AG08396 (cell line): ENCODE measurements around the gene TXLNA.

Source experiments
- DNase-seq: peaks from one replicate; pipeline ENCODE4 v3.0.0; 2012; ENCODE audit warnings: low spot score, mixed read lengths

The TXLNA gene

GRCh38 chr1:32184650-32185049 lies 5.2 kb downstream of the TXLNA start:
- DNase-seq: no peak

DNA sequence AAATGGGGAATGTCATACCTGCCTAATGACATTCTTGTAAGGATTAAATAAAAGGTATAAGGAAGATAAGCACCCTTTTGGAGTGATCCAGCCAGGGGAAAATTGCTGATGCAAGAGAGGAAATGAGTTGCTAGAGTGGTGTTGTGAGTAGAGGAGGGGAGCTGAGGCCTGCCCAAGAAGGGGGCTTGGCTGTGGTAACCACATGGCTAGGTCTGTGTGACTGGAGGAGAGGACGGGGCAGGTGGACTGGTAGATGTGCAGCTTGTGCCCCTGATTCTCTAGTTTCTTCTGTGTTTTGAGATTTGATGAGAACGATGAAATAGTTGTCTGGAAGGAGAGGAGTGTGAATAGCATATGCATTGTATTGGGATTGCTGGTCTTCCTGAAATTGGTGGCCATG lies 6.6 kb downstream of the TXLNA start:
- DNase-seq: no peak

- DNase-seq: no peak
These were observed 7.0 kb downstream of the TXLNA start for GRCh38 chr1:32186491-32186890.

GRCh38 chr1:32187850-32188249 lies 8.4 kb downstream of the TXLNA start:
- DNase-seq: no peak

- DNase-seq: no peak
These were observed 12.9 kb downstream of the TXLNA start for GRCh38 chr1:32192220-32192948.

DNA sequence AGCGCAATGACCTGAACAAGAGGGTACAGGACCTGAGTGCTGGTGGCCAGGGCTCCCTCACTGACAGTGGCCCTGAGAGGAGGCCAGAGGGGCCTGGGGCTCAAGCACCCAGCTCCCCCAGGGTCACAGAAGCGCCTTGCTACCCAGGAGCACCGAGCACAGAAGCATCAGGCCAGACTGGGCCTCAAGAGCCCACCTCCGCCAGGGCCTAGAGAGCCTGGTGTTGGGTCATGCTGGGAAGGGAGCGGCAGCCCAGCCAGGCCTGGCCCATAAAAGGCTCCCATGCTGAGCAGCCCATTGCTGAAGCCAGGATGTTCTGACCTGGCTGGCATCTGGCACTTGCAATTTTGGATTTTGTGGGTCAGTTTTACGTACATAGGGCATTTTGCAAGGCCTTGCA lies 15.5 kb downstream of the TXLNA start:
- DNase-seq: no peak

GRCh38 chr1:32195531-32195930 lies 16.1 kb downstream of the TXLNA start:
- no peak for DNase-seq

DNA sequence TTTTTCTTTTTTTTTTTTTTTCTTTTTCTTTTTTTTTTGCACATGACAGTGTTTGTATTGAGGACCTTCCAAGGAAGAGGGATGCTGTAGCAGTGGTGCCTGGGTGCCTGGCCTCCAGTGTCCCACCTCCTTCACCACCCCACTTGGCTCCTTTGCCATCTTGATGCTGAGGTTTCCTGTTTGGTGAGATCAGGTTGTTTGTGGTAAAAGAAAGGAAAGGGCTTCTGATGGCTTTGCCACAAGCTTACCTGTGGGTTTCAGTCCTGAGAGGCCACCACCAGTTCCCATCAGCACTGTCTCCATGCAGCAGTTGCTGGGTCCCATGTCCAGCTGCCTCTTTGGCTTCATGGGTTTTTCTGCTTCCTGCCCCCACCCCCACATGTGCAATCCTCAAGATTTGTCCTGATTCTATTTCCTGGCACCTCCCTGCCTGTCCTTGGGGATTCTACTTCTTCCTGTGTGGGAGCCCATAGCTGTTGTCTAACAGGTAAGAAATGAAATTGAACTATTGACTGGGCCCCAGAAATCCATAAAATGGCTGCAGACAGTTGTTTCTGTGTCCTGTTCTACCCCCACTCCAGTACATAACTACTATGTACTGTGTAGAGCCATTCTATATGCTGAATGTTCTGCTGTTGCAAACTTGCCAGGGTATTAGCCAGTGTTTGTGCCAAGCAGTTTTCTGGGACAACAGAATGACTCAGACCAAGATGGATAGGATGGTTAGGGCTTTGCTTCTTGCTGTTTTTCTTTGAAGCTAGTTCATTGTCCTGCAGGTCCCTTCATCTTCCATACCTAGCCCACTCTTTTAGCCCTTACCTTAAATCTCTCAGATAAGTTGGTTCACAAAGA lies 16.7 kb downstream of the TXLNA start:
- no peak for DNase-seq

- no peak for DNase-seq
These were observed 17.6 kb downstream of the TXLNA start for GRCh38 chr1:32197074-32197473.

GRCh38 chr1:32197837-32198236 lies 18.4 kb downstream of the TXLNA start:
- DNase-seq: no peak

DNA sequence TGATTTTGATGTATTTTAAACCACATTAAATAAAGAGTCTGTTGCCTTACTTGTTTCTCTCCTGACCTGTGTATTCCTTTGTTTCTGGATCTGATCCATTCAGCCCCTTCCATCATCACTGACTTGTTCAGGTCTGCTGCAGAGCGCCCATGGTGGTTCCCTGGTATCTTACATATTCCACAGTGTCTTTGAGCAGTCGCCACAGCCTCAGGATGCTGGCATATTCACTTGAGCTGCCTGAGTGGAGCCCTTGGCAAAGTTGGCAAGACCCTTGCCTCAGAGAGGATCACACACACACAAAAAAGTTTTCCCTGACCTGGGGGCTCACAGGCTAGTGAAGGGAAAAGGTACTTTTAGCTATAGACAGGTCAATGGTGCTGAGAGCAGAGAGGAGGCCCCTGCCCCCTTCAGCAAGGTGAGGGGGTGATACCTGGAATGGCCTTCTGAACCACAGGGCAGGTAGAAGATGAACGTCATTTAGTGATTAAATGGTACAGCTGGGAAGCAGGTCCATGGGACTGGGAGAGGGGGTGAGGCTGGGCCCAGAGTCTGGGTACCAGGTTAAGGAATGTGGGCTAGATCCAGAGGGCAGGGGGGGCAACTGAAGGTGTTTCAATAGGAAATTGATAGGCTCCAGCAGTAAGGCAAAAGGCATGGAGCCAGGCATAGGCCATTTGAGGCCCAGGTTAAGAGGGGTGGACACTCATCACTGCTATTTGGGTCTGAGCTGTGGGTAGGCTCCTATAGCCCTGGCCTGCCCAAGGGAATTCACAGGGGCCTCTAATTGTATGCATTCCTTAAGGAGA lies 19.0 kb downstream of the TXLNA start:
- no peak for DNase-seq

DNA sequence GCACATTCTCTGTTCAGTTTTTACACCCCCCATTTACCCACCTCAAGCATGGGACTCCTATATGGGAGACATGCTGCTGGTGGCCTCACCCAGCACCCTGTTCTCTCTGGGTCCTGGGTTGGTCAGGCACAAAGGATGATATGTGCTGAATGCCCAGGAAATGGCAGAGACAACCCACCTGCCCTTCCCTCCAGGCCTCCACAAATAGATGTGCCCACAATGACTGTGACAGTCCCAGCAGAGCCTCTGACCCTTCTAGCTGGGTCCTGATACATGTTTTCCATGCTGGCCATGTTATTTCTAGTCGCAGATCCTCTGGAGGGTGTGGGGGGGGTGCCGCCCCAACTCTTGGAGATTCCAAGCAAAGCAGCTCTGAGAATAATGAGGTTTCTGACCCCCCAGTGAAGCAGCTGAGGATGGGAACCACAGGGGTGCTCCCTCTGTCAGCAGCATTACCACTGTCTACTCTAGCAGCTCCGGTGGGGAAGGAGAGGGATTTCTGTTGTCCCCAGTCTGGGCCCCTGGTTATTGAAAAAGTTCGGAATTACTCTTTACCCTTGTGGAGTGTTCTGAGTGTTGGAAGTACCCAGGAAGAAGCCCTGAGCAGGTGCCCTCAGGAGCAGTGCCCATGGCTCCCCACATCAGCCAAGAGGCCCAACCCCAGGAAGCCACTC lies 19.7 kb downstream of the TXLNA start:
- no peak for DNase-seq

- DNase-seq: no peak
These were observed 20.2 kb downstream of the TXLNA start for GRCh38 chr1:32199717-32200072.

DNA sequence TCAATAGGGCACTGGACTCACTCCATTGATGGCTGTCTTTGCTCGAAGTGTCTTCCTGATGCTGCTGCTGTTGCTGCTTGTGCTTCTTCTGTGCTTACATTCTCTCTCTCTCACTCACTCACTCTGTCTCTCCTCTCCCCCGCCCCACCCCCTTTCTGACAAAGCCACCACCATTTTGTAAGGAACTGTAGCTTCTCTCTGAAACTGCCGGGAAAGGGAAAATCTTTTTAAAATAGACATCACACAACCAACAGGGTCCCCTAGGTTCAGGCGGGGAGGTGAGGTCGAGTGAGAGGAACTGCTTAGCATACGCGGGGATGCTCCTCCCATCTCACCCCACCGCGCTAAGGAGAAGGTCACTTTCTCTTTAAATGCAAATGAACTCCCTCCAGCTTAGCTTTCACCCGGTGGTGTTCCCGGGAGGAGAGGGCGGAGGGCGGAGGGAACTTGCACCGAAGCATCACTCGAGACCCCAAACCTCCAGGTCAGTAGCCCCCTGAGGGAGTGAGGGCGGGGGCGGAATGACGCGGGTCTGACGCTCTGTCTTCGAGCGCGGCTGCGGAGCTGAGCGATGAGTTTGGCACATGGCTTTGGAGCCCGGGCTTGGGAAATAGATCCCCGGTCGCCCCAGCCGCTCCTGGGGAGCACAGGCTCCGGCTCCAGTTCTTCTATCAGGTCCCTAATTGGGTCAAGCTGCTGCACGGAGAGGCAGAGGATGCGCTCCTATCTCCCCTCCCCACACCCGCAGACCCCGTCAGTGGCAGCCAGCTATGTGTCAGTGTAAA lies 20.9 kb downstream of the TXLNA start, which contains the start of gene CCDC28B:
TSS of gene CCDC28B (plus strand) at position 370 of the 785 bp plus-strand sequence. CDS start 1,341 bp downstream, outside the sequence.
- DNase-seq: peak; percentile 79

GRCh38 chr1:32201011-32201855 lies 21.8 kb downstream of the TXLNA start:
- DNase-seq: peak; percentile 57

- no peak for DNase-seq
These were observed 25.5 kb downstream of the TXLNA start for GRCh38 chr1:32204943-32205361.

DNA sequence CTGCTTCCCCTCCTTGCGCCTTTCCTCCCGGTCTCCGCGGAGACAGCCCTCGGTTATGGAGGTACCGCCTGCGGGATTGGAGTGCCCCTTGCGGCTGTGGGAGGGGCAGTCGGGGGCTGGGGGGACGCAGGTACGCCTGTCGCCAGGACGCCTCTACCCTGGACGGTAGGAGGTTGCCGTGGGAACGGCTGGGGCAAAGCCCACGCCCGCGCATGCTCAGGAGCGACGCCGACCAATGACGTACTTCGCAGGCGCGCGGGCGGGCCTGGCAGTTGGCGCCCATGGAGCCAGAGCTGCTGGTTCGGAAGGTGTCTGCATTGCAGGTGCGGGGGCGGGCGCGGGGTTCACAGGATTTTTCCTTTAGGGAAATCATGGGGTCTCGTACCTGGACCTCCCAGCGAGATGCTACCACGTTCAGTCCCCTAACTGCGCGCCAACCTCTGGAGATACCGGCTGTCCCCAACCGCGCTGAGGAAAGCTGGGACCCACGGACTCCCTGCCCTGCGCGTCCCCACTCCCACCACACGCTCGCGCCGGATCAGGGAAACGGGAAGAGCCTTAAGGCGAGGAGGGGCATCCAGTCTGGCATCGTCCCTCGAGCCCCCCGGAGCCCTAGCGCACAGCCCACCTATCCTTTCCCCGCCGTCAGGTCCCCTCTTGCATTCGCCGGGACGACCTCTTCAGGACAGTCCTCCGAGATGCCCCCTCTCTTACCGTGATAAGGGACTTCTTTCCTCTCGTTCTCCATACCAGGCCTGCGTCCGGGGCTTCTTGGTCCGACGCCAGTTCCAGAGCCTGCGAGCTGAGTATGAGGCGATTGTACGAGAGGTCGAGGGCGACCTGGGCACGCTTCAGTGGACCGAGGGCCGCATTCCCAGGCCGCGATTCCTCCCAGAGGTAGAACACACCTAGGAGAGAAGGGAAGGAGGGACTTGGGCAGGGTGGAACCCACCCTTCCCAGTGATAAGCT lies 26.2 kb downstream of the TXLNA start, which contains the start of gene IQCC:
TSS of gene IQCC (plus strand) at position 271 of the 970 bp plus-strand sequence. CDS start at position 282, 11 bp downstream.
- DNase-seq: peak; percentile 93

DNA sequence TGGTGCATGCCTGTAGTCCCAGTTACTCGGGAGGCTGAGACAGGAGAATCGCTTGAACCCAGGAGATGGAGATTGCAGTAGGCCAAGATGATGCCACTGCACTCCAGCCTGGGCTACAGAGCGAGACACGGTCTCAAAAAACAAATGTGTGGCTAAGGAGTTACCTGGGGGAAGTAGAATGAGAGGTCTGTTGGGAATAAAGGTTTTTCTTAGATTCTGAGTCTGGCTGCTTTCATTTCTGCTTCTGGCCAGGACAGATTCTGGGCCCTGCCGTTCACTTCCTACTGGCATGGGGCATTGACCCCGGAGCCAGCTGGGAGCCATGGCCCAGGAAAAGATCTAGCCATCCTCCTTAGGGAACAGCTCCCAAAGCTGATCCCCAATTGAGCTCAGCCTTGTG lies 29.0 kb downstream of the TXLNA start:
- no peak for DNase-seq

- DNase-seq: no peak
These were observed 29.4 kb downstream of the TXLNA start, which contains the start of gene DCDC2B for GRCh38 chr1:32208891-32209328. TSS of gene DCDC2B (plus strand) at chr1:32209089. CDS start at chr1:32209094, 5 bp downstream.
